Measurements from ENCODE around the gene PLEKHA7. TPM values are rescaled to one million over a fixed set of nuclear protein-coding genes. Genes with fewer than 3 reads are reported as not detected.
"Not testable (repeated sequence)": the region's sequence is repeated elsewhere in the genome, so short reads cannot be mapped to it uniquely, and the experiment has no call there.

PLEKHA7 gene
- total and polyA plus RNA-seq, 5 donors, result 16.2 to 44.6 (median 33.8) TPM

- no peaks in the 10 kb centered on the region for H3K9me3 ChIP-seq (ENCODE audit: control insufficient read depth, low read length)
- no peak for DNase-seq
- intact Hi-C loops (cut with DNase I), result no loop called here
- no peak for ATAC-seq
- H3K27me3 ChIP-seq (ENCODE audit: control insufficient read depth, insufficient read depth), result no peaks in the 10 kb centered on the region
- WGBS, result 96% methylated on average over 3 of the region's 3 CpGs
- H3K4me3 ChIP-seq (ENCODE audit: low read length), result no peak overlapping the region
- H3K27ac ChIP-seq (ENCODE audit: low read length), result no peak overlapping the region
- H3K4me1 ChIP-seq (ENCODE audit: control insufficient read depth, insufficient read depth, low read length), result no peaks in the 10 kb centered on the region
Observed at GRCh38 chr11:17008099-17008498, 6.1 kb downstream of the PLEKHA7 start.

- WGBS, result 30% methylated on average over 3 of the region's 3 CpGs
- Histone ChIP-seq H3K27me3 (ENCODE audit: control insufficient read depth, insufficient read depth) (no peaks in the 10 kb centered on the region), H3K4me3 (ENCODE audit: low read length) (no peak overlapping the region), H3K9me3 (ENCODE audit: control insufficient read depth, low read length) (no peaks in the 10 kb centered on the region), H3K4me1 (ENCODE audit: control insufficient read depth, insufficient read depth, low read length) (no peaks in the 10 kb centered on the region), H3K27ac (ENCODE audit: low read length) (no peak overlapping the region)
- DNase-seq (no peak), ATAC-seq (no peak)
- intact Hi-C loops (cut with DNase I), result no loop called here
Observed at GRCh38 chr11:17005646-17006045, 8.6 kb downstream of the PLEKHA7 start.

- ATAC-seq (no peak), DNase-seq (no peak)
- Histone ChIP-seq H3K9me3 (ENCODE audit: control insufficient read depth, low read length) (no peaks in the 10 kb centered on the region), H3K4me1 (ENCODE audit: control insufficient read depth, insufficient read depth, low read length) (no peaks in the 10 kb centered on the region), H3K4me3 (ENCODE audit: low read length) (no peak overlapping the region), H3K27me3 (ENCODE audit: control insufficient read depth, insufficient read depth) (no peaks in the 10 kb centered on the region), H3K27ac (ENCODE audit: low read length) (no peak overlapping the region)
- intact Hi-C loops (cut with DNase I), result no loop called here
- 79% methylated on average over 7 of the region's 7 CpGs for WGBS
Observed at GRCh38 chr11:17004486-17005148, 9.6 kb downstream of the PLEKHA7 start.

GRCh38 chr11:17003426-17003825 is 10.8 kb downstream of the PLEKHA7 start:
- no peak for DNase-seq
- Histone ChIP-seq H3K4me1 (ENCODE audit: control insufficient read depth, insufficient read depth, low read length) (peaks cover 3% of the 10 kb centered on the region), H3K27me3 (ENCODE audit: control insufficient read depth, insufficient read depth) (no peaks in the 10 kb centered on the region), H3K27ac (ENCODE audit: low read length) (no peak overlapping the region), H3K9me3 (ENCODE audit: control insufficient read depth, low read length) (no peaks in the 10 kb centered on the region), H3K4me3 (ENCODE audit: low read length) (no peak overlapping the region)
- WGBS, result 85% methylated on average over 2 of the region's 2 CpGs
- intact Hi-C loops (cut with DNase I), result no loop called here
- no peak for ATAC-seq

- intact Hi-C loops (cut with DNase I), result no loop called here
- no peaks in the 10 kb centered on the region for H3K27me3 ChIP-seq (ENCODE audit: control insufficient read depth, insufficient read depth)
- WGBS, result 83% methylated on average over 4 of the region's 4 CpGs
- H3K9me3 ChIP-seq (ENCODE audit: control insufficient read depth, low read length), result no peaks in the 10 kb centered on the region
- ATAC-seq (no peak), DNase-seq (no peak)
- H3K27ac ChIP-seq (ENCODE audit: low read length), result no peak overlapping the region
- no peak overlapping the region for H3K4me3 ChIP-seq (ENCODE audit: low read length)
- H3K4me1 ChIP-seq (ENCODE audit: control insufficient read depth, insufficient read depth, low read length), result peaks cover 3% of the 10 kb centered on the region
Observed at GRCh38 chr11:17002543-17002942, 11.7 kb downstream of the PLEKHA7 start.

- WGBS, result 76% methylated on average over 3 of the region's 3 CpGs
- no peak overlapping the region for H3K27ac ChIP-seq (ENCODE audit: low read length)
- no peaks in the 10 kb centered on the region for H3K27me3 ChIP-seq (ENCODE audit: control insufficient read depth, insufficient read depth)
- no peak overlapping the region for H3K4me3 ChIP-seq (ENCODE audit: low read length)
- DNase-seq (no peak), ATAC-seq (no peak)
- H3K9me3 ChIP-seq (ENCODE audit: control insufficient read depth, low read length), result no peaks in the 10 kb centered on the region
- intact Hi-C loops (cut with DNase I), result no loop called here
- H3K4me1 ChIP-seq (ENCODE audit: control insufficient read depth, insufficient read depth, low read length), result peaks cover 8% of the 10 kb centered on the region
Observed at GRCh38 chr11:17001806-17002205, 12.4 kb downstream of the PLEKHA7 start.

- peak in 1 of 2 donors; percentile 8 for ATAC-seq
- 51% methylated on average over 2 of the region's 2 CpGs for WGBS
- intact Hi-C loops (cut with DNase I), result no loop called here
Observed at GRCh38 chr11:17000987-17001386, 13.2 kb downstream of the PLEKHA7 start.

GRCh38 chr11:17000253-17000652 is 14.0 kb downstream of the PLEKHA7 start:
- peaks cover 13% of the 10 kb centered on the region for H3K4me1 ChIP-seq (ENCODE audit: control insufficient read depth, insufficient read depth, low read length)
- DNase-seq; H3K4me3 ChIP-seq (ENCODE audit: low read length); intact Hi-C loops (cut with DNase I); ATAC-seq; H3K27ac ChIP-seq (ENCODE audit: low read length); H3K9me3 ChIP-seq (ENCODE audit: control insufficient read depth, low read length); H3K27me3 ChIP-seq (ENCODE audit: control insufficient read depth, insufficient read depth): not testable (repeated sequence)
- 95% methylated on average over 1 of the region's 1 CpG for WGBS

More at GRCh38 chr11:17000987-17001386, 13.2 kb downstream of the PLEKHA7 start:
- H3K27ac ChIP-seq (ENCODE audit: low read length), result no peak overlapping the region
- no peaks in the 10 kb centered on the region for H3K27me3 ChIP-seq (ENCODE audit: control insufficient read depth, insufficient read depth)
- no peaks in the 10 kb centered on the region for H3K9me3 ChIP-seq (ENCODE audit: control insufficient read depth, low read length)
- H3K4me3 ChIP-seq (ENCODE audit: low read length), result no peak overlapping the region
- peaks cover 13% of the 10 kb centered on the region for H3K4me1 ChIP-seq (ENCODE audit: control insufficient read depth, insufficient read depth, low read length)
- no peak for DNase-seq

- Histone ChIP-seq H3K4me3 (ENCODE audit: low read length) (no peak overlapping the region), H3K27me3 (ENCODE audit: control insufficient read depth, insufficient read depth) (no peaks in the 10 kb centered on the region), H3K27ac (ENCODE audit: low read length) (no peak overlapping the region), H3K4me1 (ENCODE audit: control insufficient read depth, insufficient read depth, low read length) (peaks cover 13% of the 10 kb centered on the region), H3K9me3 (ENCODE audit: control insufficient read depth, low read length) (no peaks in the 10 kb centered on the region)
- no peak for ATAC-seq
- DNase-seq, result no peak
- intact Hi-C loops (cut with DNase I), result no loop called here
- WGBS, result 65% methylated on average over 2 of the region's 2 CpGs
Observed at GRCh38 chr11:16999116-16999515, 15.1 kb downstream of the PLEKHA7 start.

GRCh38 chr11:16997624-16998023 is 16.6 kb downstream of the PLEKHA7 start:
- WGBS, result 60% methylated on average over 7 of the region's 7 CpGs
- Histone ChIP-seq H3K27ac (ENCODE audit: low read length) (peak overlapping the region; percentile 79), H3K4me1 (ENCODE audit: control insufficient read depth, insufficient read depth, low read length) (peaks cover 13% of the 10 kb centered on the region), H3K27me3 (ENCODE audit: control insufficient read depth, insufficient read depth) (no peaks in the 10 kb centered on the region), H3K4me3 (ENCODE audit: low read length) (no peak overlapping the region), H3K9me3 (ENCODE audit: control insufficient read depth, low read length) (no peaks in the 10 kb centered on the region)
- peak in 1 of 3 donors; percentile 49 for DNase-seq
- intact Hi-C loops (cut with DNase I), result no loop called here
- ATAC-seq, result peak; percentile 70 to 83

- Histone ChIP-seq H3K4me3 (ENCODE audit: low read length) (no peak overlapping the region), H3K9me3 (ENCODE audit: control insufficient read depth, low read length) (no peaks in the 10 kb centered on the region), H3K27ac (ENCODE audit: low read length) (peak overlapping the region; percentile 8), H3K27me3 (ENCODE audit: control insufficient read depth, insufficient read depth) (no peaks in the 10 kb centered on the region), H3K4me1 (ENCODE audit: control insufficient read depth, insufficient read depth, low read length) (peaks cover 14% of the 10 kb centered on the region)
- ATAC-seq (peak; percentile 37 to 46), DNase-seq (no peak)
- intact Hi-C loops (cut with DNase I), result no loop called here
- WGBS, result 77% methylated on average over 1 of the region's 1 CpG
Observed at GRCh38 chr11:16993495-16993894, 20.7 kb downstream of the PLEKHA7 start.

- no peaks in the 10 kb centered on the region for H3K27me3 ChIP-seq (ENCODE audit: control insufficient read depth, insufficient read depth)
- peak overlapping the region; percentile 48 for H3K27ac ChIP-seq (ENCODE audit: low read length)
- ATAC-seq (peak; percentile 44 to 64), DNase-seq (peak in 2 of 3 donors; percentile 28 to 62)
- peaks cover 14% of the 10 kb centered on the region for H3K4me1 ChIP-seq (ENCODE audit: control insufficient read depth, insufficient read depth, low read length)
- 70% methylated on average over 3 of the region's 3 CpGs for WGBS
- intact Hi-C loops (cut with DNase I), result no loop called here
- H3K9me3 ChIP-seq (ENCODE audit: control insufficient read depth, low read length), result no peaks in the 10 kb centered on the region
- no peak overlapping the region for H3K4me3 ChIP-seq (ENCODE audit: low read length)
Observed at GRCh38 chr11:16992846-16993245, 21.4 kb downstream of the PLEKHA7 start.

Data from right cardiac atrium (tissue), 5 donors.